Glutamatergic neuron (in vitro differentiated cells): ENCODE measurements around the gene PNMA6A. TPM values are rescaled to one million over a fixed set of nuclear protein-coding genes. Genes with fewer than 3 reads are reported as not detected.
"Not testable (repeated sequence)": the region's sequence is repeated elsewhere in the genome, so short reads cannot be mapped to it uniquely, and the experiment has no call there.

Source experiments
- DNase-seq: peaks from one replicate; pipeline ENCODE4 v3.0.0; 2022
- H3K27ac Mint-ChIP-seq: one replicate; pipeline ENCODE4 v1.8.0; 2020; ENCODE audit warnings: mild to moderate bottlenecking, mixed read lengths, inconsistent platforms; ENCODE audit not compliant: unreplicated experiment
- H3K27me3 Mint-ChIP-seq: one replicate; pipeline ENCODE4 v1.8.0; 2020; ENCODE audit warnings: mild to moderate bottlenecking, moderate library complexity, mixed read lengths, inconsistent platforms; ENCODE audit not compliant: unreplicated experiment
- H3K36me3 Mint-ChIP-seq: one replicate; pipeline ENCODE4 v1.8.0; 2020; ENCODE audit warnings: mild to moderate bottlenecking, mixed read lengths, inconsistent platforms; ENCODE audit not compliant: unreplicated experiment
- H3K4me1 Mint-ChIP-seq: one replicate; pipeline ENCODE4 v1.8.0; 2020; ENCODE audit warnings: mild to moderate bottlenecking, low read depth, mixed read lengths, inconsistent platforms; ENCODE audit not compliant: unreplicated experiment
- H3K4me3 Mint-ChIP-seq: one replicate; pipeline ENCODE4 v1.8.0; 2020; ENCODE audit warnings: mild to moderate bottlenecking, mixed read lengths, inconsistent platforms; ENCODE audit not compliant: unreplicated experiment
- H3K9me3 Mint-ChIP-seq: one replicate; pipeline ENCODE4 v1.8.0; 2020; ENCODE audit warnings: mild to moderate bottlenecking, moderate library complexity, mixed read lengths, inconsistent platforms; ENCODE audit not compliant: unreplicated experiment
- long read RNA-seq: library from polyadenylated mRNA; unstranded; transcript quantifications from one replicate; pipeline ENCODE4 v2.0.0, GENCODE V29; 2020; ENCODE audit not compliant: unreplicated experiment
- total RNA-seq: library from RNA; stranded (reverse); fragmentation: NEBNext Ultra II Directional; extraction: Animal tissue kit (Norgen Biotek cat#: 25700); gene quantifications from one replicate; pipeline ENCODE4 v1.2.1, GENCODE V29; 2021; ENCODE audit not compliant: unreplicated experiment
- TF ChIP-seq, protein P1 (sequence below): fragments of 200-600 bp; sonication (generic); IDR thresholded peaks from one replicate; pipeline ENCODE4 v1.5.0; 2021; ENCODE audit not compliant: partially characterized antibody, unreplicated experiment

PNMA6A gene
- 14.0 TPM for total RNA-seq
- long read RNA-seq, partial matches to known transcripts, result 1 of 4 reads
- long read RNA-seq, other reads (novel, unspliced or antisense), result 0 of 4 reads

DNA sequence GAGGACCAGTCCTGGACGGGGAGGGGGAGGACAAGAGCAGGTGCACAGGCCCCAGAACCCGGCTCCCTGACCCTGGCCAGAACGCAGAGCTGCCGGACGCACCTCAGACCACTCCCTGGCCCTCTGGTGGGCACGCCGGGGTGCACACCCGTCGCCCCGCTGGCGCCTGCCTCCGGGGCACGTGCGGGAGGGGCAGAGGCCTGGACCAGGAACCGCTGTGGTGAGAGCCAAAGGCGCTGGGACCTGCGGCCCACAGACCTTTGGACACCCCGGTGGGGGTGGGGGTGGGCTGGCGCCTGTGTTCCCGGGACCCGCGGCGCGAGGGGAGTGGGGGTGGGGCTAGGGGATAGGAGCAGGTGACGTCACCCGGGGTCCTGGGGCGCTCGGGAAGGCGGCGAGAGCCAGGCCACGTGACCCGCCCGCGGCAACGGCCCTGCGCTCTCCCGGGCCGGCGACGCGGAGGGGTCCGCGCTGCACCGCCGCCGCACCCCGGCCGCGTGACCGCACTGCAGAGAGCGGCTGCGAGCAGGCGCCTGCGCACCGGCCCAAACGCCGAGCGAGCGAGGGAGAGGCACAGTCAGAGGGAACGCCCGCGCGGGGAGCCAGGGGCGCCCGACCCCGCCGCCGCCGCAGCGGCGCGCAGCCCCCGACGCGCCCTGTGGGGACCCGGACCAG is at the start of gene PNMA6A:
Gene PNMA6A, plus strand, starts transcription at position 546 of the 675 bp plus-strand sequence. CDS start 609 bp downstream, outside the sequence.
- H3K27ac Mint-ChIP-seq, H3K4me1 Mint-ChIP-seq, H3K36me3 Mint-ChIP-seq, H3K9me3 Mint-ChIP-seq, H3K4me3 Mint-ChIP-seq, H3K27me3 Mint-ChIP-seq, DNase-seq: not testable (repeated sequence)

DNA sequence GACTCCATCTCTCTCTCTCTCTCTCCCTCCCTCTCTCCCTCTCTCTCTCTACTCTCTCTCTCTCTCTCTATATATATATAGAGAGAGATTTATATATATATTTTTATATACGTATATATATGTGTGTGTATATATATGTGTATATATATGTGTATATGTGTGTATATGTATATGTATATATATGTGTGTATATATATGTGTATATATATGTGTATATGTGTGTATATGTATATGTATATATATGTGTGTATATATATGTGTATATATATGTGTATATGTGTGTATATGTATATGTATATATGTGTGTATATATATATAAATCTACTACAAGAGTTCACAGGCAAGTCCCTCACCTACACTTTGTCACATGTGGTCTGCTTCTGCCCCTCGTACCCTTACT is 45.8 kb upstream of the PNMA6A start:
- not testable (repeated sequence) for H3K4me3 Mint-ChIP-seq, H3K27ac Mint-ChIP-seq, H3K4me1 Mint-ChIP-seq, DNase-seq, H3K27me3 Mint-ChIP-seq, H3K9me3 Mint-ChIP-seq, H3K36me3 Mint-ChIP-seq

DNA sequence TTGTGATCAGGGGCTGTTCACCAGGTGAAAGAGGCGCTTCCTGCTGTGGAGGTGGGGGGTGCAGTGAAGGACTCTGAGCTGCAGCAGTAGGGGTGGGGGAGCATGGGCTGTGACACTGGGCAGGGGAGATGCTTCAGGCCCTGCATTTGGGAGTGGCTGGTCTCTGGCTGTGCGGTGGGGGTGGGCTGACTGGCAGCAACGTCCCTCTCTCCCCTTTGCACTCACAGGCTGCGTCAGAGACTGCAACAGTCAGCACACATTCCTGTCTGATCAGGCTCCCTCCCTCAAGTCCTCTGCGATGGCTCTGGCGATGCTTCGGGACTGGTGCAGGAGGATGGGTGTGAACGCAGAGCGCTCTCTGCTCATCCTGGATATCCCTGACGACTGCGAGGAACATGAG is 43.8 kb upstream of the PNMA6A start:
- not testable (repeated sequence) for H3K36me3 Mint-ChIP-seq, H3K4me1 Mint-ChIP-seq, H3K27ac Mint-ChIP-seq, H3K4me3 Mint-ChIP-seq, H3K9me3 Mint-ChIP-seq, DNase-seq, H3K27me3 Mint-ChIP-seq

DNA sequence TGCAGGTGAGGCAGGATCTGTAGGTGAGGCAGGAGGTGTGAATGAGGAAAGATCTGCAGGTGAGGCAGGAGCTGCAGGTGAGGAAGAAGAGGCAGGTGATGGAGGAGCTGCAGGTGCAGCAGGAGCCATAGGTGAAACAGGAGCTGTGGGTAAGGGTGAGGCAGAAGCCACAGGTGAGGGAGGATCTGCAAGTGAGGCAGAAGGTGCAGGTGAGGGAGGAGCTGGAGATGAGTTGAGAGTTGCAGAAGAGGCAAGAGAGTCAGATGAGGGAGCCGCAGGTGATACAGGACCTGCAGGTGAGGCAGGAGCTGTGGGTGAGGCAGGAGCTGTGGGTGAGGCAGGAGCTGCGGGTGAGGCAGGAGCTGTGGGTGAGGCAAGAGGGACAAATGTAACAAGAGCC is 43.1 kb upstream of the PNMA6A start:
- H3K36me3 Mint-ChIP-seq, result no peaks in the 10 kb centered on the region
- TF ChIP-seq, protein P1, sequence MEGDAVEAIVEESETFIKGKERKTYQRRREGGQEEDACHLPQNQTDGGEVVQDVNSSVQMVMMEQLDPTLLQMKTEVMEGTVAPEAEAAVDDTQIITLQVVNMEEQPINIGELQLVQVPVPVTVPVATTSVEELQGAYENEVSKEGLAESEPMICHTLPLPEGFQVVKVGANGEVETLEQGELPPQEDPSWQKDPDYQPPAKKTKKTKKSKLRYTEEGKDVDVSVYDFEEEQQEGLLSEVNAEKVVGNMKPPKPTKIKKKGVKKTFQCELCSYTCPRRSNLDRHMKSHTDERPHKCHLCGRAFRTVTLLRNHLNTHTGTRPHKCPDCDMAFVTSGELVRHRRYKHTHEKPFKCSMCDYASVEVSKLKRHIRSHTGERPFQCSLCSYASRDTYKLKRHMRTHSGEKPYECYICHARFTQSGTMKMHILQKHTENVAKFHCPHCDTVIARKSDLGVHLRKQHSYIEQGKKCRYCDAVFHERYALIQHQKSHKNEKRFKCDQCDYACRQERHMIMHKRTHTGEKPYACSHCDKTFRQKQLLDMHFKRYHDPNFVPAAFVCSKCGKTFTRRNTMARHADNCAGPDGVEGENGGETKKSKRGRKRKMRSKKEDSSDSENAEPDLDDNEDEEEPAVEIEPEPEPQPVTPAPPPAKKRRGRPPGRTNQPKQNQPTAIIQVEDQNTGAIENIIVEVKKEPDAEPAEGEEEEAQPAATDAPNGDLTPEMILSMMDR, result no peak
- peak overlapping the region; percentile 43 for H3K27ac Mint-ChIP-seq
- peaks cover 3% of the 10 kb centered on the region for H3K9me3 Mint-ChIP-seq
- H3K4me3 Mint-ChIP-seq, result no peak overlapping the region
- H3K4me1 Mint-ChIP-seq, result no peaks in the 10 kb centered on the region
- no peak for DNase-seq
- no peaks in the 10 kb centered on the region for H3K27me3 Mint-ChIP-seq

DNA sequence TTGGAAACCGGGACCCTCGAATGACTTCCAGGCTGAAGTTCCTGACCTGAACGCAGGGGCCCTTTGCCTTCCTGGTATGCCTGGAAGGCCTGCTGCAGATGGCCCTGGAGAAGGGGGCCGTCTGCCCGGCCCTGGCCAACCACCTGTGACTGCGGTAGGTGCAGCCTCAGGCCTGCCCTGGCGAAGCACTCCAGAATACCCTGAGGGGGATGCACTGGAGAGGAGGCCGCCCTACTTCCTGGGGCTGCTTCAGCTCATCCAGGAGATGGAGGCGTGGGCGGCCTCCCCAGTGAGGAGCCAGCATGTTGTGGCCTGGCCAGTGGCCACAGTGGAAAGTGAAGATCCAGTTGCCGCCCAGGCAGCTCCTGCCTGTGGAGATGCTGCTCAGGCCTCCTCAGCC is 42.4 kb upstream of the PNMA6A start:
- Mint-ChIP-seq H3K4me1 (no peaks in the 10 kb centered on the region), H3K36me3 (no peaks in the 10 kb centered on the region), H3K27ac (no peak overlapping the region), H3K4me3 (no peak overlapping the region), H3K9me3 (peaks cover 3% of the 10 kb centered on the region), H3K27me3 (no peaks in the 10 kb centered on the region)
- no peak for DNase-seq
- TF ChIP-seq, protein P1, result no peak

DNA sequence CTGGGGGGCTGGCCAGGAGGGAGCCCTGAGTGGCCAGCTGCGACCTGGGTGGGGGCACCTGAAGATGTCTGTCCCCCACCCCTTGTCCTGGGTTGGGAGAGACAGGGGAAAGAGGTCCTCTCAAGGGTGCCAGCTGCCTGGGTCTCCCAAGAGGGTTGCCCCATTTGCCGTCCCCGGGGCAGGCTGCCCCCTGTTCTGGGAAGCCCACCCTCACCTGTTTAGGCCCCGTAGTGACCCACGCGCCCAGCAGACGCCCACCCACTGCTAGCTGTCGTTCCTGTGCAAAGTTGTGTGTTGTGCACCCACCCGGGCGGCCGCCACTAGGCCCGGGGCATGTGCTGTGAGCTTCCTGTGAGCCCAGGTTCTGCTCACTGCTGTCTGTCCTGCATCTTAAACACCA is 41.5 kb upstream of the PNMA6A start:
- H3K36me3 Mint-ChIP-seq, result no peaks in the 10 kb centered on the region
- no peak overlapping the region for H3K27ac Mint-ChIP-seq
- H3K4me1 Mint-ChIP-seq, result no peaks in the 10 kb centered on the region
- peaks cover 3% of the 10 kb centered on the region for H3K9me3 Mint-ChIP-seq
- TF ChIP-seq, protein P1, result no peak
- no peak overlapping the region for H3K4me3 Mint-ChIP-seq
- no peaks in the 10 kb centered on the region for H3K27me3 Mint-ChIP-seq
- no peak for DNase-seq
